Cerebellar nuclear complex (tissue), 1 donor: ENCODE data around the gene TRIM65.
"Not testable (repeated sequence)": the region's sequence is repeated elsewhere in the genome, so short reads cannot be mapped to it uniquely, and the experiment has no call there.

Experiments
- DNase-seq, 2 experiments: peaks; one replicate each; lab custom pipeline; 2025; lab: John Stamatoyannopoulos, UW

The TRIM65 gene

DNA sequence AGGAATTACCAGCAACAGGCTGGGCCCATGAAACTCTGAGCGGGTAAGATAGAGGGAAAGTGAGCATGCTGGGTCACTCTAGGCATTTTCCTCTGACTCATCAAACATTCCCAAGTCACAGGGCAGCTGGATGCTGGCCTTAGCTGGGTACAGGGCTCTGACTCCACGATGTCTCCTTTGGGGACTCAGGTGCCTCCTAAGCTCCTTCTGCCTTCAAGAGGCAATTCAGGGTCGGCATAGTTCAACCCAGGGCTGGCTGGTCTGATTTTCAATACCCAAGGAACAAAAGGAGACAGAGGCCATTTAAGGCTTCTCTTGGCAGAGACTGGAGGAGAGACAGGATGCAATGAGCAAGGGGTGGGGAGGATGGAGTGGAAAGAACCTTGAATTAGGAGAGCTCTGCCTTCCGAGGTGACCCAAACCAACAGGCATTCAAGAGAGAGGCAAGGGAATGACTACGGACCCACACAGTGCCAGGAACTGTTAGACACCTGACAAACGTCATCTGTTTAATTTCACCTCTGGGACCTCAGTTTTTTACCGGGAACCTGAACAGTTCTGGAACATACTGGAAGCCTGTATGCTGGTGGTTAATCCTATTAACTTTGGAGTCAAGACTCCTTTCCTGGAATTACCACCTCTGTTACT is 42.5 kb downstream of the TRIM65 start:
- no peak for DNase-seq

DNA sequence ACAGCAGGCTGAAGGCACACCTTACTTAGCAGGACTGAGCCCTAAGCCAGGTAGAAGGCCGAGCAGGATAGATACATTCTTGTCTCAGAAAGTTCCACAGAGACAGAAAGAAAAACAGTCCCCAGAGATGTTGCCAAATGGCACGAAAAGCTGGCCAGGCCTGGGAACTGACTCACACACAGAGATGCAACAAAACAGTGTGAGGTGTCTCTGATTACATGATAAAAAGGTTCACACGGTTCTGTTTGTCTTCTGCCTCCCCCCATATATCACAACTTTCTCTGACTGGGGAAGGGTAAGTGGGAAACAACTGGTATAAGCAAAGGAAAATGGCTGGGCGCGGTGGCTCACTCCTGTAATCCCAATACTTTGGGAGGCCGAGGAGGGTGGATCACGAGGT is 43.3 kb downstream of the TRIM65 start:
- DNase-seq = no peak

DNA sequence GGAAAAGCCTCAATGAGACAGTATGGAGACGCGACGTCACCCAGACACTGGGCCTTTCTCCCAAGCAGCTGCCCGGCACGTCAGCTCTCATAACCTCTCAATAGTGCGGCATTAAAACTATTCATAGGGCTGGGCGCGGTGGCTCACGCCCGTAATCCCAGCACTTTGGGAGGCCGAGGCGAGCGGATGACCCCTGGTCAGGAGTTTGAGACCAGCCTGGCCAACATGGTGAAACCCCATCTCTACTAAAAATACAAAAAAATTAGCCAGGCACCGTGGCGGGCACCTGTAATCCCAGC is 45.1 kb downstream of the TRIM65 start:
- DNase-seq = not testable (repeated sequence)

DNA sequence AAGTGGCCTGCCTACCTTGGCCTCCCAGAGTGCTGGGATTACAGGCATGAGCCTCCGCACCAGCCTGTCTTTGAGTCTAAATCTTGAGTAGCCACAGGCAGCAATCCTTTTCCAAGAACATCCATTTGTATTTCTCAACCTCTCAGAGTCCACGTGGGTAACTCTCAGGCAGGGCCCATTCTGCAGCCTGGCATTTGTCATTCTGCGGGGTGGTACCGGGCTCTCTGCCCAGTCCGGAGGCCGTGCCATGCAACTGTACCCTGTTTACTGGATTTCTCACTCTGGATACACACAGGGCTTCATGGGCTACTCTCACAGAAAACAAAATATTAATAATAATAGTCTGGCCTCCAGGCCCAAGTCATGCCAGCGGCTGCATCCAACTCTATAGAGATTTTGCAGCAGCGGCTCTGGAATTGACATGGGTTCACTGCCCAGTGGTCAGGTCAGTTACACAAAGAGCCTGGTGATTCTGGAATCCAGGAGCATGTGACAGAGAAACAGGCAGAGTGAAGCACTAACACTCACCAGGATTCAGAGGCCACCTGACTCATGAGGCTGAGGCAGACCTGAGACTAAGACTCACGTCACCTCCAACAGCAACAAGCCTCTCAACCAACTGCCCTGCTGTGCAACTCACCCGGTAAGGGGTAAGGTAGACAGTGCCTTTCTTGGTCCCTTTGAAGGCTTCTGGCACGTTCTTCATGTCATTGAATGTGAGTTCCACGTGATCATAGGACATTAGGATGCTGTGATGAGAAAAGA is 45.6 kb downstream of the TRIM65 start:
- no peak for DNase-seq

DNA sequence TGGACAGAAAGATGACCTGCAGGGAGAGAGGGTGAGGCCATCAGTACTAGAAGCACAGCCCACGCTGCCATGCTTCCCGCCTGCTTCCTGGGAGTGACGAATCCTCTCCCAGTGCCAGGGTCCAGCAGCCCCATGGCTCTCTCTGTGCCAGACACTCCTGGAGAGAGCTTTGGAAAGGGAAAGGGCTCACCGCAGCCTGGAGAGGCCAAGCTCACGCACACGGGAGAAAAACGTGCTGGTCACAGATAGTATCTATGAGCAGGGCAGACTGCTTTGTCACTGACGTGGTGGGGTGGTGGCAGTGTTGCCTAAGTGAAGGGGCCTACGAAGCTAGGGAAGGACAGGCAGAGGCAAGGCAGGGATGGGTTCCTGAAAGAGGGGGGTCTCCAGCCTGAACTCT is 47.0 kb downstream of the TRIM65 start:
- no peak for DNase-seq

DNA sequence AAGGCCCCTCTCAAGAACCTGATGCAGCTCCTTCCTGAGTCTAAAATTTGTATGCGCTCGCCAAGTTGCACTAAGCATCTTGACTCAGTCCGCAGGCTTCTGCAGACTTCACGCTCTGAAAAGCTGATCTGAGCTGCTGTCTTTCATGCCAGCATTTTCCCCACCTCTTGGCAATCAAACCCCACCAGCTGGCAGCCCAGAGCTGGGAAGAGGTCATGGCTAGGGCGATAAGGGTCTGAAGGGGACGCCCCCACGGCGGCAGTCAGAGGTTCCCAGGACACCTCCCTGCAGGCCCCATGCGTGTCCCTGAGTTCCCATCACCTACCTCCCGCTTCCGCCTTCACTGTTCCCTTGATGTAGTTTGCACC is 47.5 kb downstream of the TRIM65 start:
- DNase-seq = no peak

DNA sequence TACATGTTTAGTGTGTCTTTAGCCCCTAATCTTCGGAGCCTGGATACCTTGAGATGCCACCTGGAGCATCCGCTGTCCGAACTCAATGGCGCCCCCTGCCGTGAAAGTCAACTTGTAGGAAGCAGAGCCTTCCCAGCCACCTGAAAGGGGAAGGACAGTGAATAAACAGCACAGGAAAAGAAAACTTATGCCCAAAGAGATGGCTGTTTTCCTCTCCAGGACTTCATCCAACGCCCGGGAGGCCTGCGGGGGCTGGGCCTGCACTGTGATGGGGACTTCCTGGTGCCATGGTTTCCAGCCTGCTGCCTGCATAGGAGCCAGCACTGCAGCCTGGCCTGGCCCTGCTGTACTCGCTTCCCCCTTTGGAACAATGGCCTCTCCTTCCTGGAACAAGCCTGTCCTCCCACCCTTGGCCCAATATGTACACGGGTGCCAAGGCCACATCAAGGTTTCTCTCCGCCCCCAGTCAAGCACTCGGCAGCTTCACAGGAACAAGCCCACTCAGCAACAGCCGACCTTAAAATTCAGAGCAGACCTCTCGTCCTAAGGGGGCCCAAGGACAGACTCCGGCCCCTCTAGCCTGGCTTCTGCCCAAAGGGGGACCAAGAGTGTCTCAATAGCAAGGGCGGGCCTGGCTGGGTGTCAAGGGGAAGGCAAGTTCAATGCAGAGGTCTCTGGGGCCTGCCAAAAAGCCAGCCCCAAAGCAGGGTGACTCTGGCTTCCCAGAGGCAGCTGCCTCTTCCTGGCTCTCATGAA is 48.0 kb downstream of the TRIM65 start:
- DNase-seq = peak in 1 of 2 experiments; percentile 38

DNA sequence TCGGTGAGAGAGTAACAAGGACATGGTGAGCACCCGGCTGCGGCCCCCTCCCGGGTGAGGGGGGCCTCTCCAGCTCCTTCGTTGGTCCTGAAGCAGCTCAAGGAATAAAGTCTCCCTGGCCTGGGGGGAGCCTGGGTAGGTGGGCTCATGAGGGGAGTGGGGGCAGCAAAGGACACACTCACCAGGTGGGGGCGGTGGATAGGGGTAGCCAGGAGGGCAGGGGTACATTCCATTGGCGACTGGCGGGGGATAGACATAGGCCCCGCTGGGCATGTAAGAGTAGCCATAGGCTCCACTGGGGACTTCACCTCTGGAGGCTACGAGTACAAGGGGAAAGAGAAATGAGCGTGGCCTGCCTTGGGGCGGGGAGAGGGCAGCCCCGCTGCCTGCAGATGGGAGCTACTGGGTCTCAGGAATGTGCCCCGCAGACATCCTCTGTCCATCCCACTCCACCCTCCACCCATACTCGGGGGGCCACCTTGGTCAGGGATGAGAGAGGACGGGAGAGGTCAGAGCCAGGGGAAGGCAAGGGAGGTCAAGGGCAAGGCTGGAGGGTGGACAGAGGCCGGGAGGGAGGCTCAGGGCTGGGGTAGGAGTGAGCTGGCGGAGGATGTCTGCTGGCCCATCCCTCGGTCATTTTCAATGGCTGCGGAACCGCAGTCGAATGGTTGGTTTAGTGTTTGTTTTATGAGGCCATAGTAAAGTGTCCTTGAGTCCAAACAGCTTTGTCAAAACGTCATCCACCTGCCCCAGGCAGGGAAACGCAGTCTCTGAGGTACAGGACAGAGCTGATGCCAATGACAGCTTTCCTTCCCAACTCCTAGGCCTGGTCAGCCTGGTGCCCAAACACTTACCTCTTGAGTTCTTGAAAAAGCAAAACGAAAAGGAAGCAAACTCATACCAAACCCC is 48.9 kb downstream of the TRIM65 start:
- DNase-seq = no peak

DNA sequence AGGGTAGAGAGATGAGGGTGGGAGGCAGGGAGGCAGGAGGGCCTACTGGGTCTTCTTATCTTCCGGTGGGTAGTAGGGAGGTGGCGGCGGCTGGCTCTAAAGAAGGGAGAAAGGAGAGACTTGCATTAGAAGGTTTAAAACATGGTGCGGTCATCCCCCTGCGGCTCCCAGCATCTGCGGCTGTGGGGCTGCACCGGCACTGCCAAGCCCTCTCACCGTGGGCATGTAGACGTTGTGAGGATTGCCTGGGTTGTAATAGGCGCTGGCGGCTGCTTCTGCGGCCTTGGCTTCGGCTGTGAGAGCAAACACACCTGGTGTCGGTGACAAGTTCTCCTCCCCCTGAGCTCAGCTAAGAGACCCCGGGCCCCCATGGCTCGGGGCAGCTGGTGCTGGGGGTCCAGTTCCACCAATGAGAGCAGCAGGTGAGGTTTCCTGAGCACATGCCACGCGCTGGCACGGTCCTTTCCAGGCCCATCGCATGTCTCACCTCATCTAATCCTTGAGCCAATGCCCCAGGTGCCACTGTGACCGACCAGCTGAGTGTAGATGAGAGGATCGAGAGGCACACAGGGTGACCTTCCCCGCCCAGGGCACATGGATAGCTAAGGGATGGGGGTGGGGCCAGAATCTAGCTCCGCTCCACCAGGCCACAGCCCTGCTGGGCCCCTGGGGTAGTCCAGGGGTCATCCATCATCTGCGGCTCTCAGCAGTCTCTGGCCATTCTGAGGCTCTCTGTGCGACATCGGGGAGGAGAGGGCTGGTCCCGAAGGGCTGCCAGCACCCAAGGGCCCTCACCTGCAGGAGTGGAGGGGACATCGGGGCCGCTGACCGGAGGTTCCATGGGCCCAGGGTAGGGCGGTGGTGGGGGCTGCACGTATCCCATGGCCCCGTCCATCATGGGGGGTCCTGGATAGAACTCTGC is 49.8 kb downstream of the TRIM65 start:
- no peak for DNase-seq

DNA sequence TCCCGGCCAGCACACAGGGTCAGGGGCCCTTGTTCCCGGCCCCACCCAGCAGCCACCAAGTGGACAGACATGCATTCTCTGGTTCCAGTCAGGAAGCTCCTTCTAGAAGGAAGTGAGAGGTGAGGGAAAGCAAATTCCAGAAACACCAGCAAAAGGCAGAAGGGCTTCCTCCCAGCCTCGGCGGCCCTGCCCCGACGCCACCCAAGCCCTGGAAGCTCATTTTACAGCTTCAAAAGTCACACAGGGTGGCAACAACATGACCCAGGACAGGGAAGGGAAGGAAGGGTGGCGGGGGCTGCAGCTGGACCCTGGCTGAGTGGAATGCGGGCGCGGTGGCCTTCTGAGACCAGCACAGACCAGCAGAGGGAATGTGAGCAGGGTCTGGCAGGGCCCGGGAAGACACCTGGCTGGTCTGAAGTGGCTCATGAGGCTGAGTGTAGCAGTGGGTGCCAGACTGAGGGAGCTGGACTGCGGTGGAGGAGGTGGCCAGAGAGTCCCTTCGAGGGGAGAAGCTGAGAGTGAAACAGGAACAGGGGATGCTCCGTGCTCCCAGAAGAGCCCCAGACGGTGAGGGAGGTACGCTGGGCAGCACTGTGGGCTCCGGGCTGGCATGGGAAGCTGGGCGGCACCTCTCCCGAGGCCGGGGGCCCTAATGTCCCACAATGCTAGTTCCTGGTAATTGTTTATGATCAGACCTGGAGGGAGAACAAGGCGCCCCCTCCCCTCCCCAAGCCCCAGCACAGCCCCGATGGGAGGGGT is 50.6 kb downstream of the TRIM65 start:
- DNase-seq = no peak

DNA sequence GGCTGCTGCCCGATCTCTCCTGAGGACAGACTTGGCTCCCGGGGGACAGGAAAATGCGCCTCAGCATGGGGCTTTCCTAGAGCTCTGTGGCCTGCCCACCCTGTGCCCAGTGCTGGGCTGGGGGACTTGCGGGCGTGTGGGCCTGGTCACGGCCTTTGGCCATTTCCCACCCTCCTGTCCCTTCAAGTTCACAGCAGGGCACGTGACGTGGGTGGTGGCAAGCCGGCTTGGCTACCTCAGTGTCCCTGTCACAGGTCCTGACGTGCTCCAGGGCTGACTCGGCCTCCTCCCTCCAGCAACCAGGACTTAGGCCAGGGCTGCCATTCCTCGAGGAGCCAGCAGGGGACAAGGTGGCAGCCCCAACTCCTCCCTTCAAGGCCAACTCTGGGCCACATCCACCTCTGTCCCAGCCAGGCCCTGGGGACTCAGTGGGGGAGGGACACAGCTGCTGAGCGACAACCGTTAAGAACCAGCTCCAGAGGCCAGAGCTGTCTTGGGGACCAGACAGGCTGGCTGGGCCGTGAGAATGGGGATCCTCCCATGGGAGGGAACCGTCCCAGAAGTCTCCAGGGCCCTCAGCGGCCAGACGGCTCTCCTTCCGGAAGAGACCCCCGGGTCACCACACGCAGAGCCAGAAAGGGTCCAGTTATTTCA is 51.6 kb downstream of the TRIM65 start:
- no peak for DNase-seq

DNA sequence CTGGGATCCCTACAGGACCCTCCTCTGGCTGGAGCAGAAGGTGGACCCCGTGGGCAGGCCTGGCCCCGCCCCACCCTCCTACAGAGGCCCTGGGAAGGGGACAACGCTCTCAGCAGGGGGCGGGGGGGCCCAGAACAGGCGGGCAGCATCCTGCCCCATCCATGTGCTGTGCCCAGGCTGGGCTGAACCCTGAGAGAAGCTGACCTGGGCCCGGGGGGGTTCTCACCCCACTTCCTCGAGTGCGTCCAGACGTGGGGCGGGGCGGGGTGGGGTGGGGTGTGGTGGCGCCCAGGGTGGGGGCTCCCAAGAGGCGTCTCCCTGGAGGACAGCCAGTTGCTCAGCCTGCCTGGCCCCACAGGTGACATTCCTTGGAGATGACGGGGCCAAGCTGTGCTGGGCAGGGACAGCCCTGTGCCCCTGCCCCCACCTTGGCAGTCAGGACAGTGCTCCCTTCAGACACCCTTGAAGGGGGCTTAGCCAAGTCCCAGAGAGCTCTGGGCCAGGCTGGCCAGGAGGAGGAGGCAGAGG is 52.2 kb downstream of the TRIM65 start:
- DNase-seq = no peak

DNA sequence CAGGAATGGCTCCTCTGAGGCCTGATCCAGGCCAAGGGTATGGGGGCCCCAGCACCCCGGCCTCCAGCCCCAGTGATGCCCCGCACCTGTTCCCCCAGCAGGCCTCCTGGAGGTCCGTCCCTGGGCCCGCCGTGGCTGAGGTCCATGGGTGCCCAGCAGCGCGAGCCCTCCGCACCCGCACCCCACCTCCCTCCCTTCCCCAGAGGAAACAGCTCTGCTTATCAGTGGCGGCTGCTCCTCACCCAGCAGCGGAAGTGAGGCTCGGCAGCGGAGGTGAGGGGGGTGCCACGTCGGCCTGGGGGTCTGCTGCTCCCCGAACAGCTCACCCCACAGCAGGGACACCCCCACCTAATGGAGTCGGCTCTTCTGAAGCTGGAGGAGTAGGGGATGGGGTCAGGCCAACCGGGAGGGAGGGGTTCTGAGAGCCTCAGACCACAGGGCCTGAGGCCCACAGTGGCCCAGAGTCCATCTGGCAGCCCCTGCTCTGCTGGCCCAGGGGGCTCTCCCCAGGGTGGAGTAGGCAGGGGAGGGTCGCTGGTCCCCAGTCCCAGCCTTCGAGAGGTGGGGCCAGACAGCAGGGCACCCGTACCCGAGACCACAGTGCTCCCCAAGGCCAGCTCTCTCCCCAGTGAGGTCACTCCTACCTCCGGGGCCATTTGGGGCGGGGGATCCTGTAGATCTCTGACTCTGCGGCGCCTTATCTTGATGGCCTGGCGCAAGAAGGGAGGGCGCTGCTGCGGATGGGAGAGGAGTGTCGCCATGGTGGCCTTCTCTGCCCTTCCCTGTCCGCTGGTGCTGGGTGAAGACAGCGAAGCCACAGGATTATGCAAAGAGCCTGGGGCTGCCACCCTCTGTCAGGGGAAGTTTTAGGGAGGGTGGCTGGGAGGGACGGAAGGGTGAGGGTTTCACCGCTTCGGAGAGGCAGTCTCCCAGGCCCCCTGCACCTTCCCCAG is 52.9 kb downstream of the TRIM65 start, which contains the start of gene UNC13D:
Gene UNC13D (minus strand): TSS at position 828 of the 953 bp plus-strand sequence. CDS start 67 bp downstream, at position 761.
- no peak for DNase-seq

DNA sequence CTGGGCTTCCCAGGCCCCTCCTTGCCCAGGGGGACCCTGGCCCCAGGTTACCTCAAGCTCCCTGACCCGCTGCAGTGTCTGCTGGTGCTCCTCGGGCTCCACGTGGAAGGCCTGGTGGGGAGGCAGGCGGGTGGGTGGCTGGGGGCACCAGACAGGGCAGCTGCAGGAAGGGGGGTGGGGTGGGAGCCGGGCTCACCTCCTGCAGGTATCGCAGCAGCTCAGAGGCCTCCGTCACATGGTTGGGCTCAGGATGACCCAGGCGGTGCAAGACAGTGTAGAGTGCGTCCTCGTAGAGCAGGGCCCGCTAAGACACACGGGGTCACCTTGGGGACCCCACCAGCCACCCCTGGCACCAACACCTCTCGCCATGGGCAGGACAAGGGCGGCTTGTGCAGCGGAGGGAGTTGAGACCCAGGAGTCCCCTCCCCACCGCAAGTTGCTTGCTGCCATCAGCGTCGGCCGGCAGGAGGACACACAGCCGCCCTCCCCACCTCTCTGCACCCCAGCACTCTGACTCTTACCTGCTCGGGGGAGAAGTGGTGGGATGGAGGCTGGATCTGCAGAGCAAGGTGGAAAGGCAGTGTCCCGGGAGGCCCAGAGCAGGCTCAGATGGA is 53.7 kb downstream of the TRIM65 start:
- DNase-seq = no peak

DNA sequence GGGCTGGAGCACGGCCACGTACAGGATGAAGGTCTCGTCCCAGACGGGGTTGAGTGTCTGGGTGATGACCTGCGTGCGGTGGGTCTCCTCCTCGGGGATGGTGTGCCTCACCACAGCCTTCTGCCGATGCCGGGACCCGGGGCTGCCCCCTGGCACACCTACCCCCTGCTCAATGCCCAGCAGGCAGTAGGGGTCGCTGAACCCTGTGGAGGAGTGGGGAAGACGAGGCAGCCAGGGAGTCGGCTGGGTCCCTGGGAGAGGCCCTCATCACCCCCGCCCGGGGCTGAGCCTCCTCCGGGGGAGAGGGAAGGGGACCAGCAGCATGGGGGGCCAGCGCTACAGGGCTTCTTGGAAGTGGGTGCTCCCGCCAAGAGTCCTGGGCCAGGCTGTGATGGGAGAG is 54.3 kb downstream of the TRIM65 start:
- no peak for DNase-seq

DNA sequence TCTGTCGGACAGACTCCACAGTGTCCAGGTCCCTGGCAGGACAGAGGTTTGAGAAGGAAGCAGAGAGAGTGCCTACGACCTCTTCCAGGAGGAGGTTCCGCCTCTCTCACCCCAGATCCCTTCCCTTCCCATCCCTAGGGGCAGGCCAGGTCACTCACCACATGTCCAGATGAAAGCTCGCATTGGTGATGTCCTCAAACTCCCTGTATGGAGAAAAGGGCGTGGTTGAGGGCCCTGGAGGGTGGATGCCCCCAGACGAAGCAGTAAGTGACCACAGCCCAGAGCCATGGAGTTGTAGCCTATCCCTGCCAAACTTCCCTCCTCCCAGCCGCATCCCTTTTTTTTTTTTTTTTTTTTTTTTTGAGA is 56.0 kb downstream of the TRIM65 start:
- no peak for DNase-seq

DNA sequence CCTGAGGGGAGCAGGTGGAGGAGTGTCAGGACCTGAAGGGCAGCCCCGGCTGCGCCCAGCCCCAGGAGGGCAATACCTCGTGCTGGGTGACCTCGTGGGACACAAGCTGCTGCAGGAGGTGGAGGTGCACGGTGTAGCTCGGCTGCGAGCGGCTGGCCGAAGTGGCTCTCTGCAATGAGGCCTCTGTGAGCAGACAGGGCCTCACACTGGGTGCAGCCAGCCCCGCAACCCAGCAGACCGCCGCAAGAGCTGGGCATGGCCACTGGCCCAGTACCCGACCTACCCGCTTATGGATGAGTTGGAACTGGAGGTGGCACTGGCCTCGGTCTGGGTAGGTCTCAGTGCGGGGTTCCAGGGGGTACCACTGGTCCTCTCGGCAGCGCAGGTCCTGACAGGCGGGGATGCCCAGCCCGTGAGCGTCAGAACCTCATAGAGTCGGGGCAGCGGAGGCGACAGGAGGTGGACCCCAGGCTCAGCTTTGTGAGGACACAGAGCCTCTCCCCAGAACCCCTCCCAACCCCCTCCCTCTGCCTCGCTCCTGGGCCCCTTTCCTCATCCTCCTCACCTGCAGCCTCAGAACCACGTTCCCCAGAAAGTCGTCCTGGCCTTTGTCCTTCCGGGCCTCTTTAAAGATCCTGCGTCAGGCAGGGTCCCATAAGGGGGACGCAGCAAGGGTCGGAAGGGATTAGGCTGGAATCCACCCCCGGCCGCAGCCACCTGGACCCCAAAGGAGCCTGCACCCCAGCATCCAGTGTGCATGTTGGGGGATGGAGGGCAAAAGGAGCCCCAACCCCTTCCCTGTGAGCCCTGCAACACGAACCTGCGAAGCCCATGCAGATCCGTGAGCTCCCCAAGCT is 56.6 kb downstream of the TRIM65 start:
- DNase-seq = no peak
